Right ventricle myocardium inferior (tissue), 1 donor: Measurements from ENCODE around the gene GHR. TPM values are rescaled to one million over a fixed set of nuclear protein-coding genes. Genes with fewer than 3 reads are reported as not detected.

Source experiments
- ATAC-seq: fragments of 200-7000 bp; cut with Tn5 transposase; one replicate; pipeline ENCODE4 v1.9.1; 2020; ENCODE audit warnings: mild to moderate bottlenecking, moderate library complexity
- DNase-seq: peaks from one replicate; pipeline ENCODE4 v3.0.0; 2021; ENCODE audit errors: missing footprints
- intact Hi-C: fragments of 100-400 bp; cut with DNase I; formaldehyde crosslinking; loops from one replicate; pipeline ENCODE4 v1.11.0; 2022
- total RNA-seq: library from RNA; stranded (reverse); fragmentation: NEBNext Ultra II Directional; extraction: Animal tissue kit (Norgen Biotek cat#: 25700); gene quantifications from one replicate; pipeline ENCODE4 v1.2.1, GENCODE V29; 2021
- donor health status: DM: no; HTN: yes; CAD: no; lungs with severe emphysema.

The GHR gene
- total RNA-seq, 1 donor from 2014 or later: 14.7 TPM

- intact Hi-C loops: no loop called here
- DNase-seq (no peak), ATAC-seq (no peak)
Observed at GRCh38 chr5:42612750-42613366, 189.6 kb downstream of the GHR start.

GRCh38 chr5:42614509-42614908, 191.3 kb downstream of the GHR start:
- DNase-seq: no peak
- intact Hi-C loops: no loop called here
- no peak for ATAC-seq

GRCh38 chr5:42620579-42621216, 197.5 kb downstream of the GHR start:
- intact Hi-C loops: no loop called here
- DNase-seq (no peak), ATAC-seq (no peak)

GRCh38 chr5:42621242-42621641, 198.0 kb downstream of the GHR start:
- ATAC-seq (no peak), DNase-seq (no peak)
- intact Hi-C loops: no loop called here

- ATAC-seq: no peak
- intact Hi-C loops: no loop called here
- no peak for DNase-seq
Observed at GRCh38 chr5:42621662-42622061, 198.4 kb downstream of the GHR start.

- ATAC-seq (no peak), DNase-seq (no peak)
- intact Hi-C loops: no loop called here
Observed at GRCh38 chr5:42624912-42625311, 201.7 kb downstream of the GHR start.

- intact Hi-C loops: no loop called here
- no peak for ATAC-seq
- no peak for DNase-seq
Observed at GRCh38 chr5:42626462-42626861, 203.2 kb downstream of the GHR start.

- DNase-seq: no peak
- intact Hi-C loops: no loop called here
- ATAC-seq: no peak
Observed at GRCh38 chr5:42628821-42629220, 205.6 kb downstream of the GHR start.

- DNase-seq (no peak), ATAC-seq (no peak)
- intact Hi-C loops: no loop called here
Observed at GRCh38 chr5:42629284-42629683, 206.0 kb downstream of the GHR start.

GRCh38 chr5:42631241-42631640, 208.0 kb downstream of the GHR start:
- intact Hi-C loops: no loop called here
- DNase-seq (no peak), ATAC-seq (no peak)

GRCh38 chr5:42632354-42632900, 209.2 kb downstream of the GHR start:
- ATAC-seq: no peak
- intact Hi-C loops: no loop called here
- no peak for DNase-seq

- no peak for ATAC-seq
- no peak for DNase-seq
- intact Hi-C loops: no loop called here
Observed at GRCh38 chr5:42634575-42634974, 211.3 kb downstream of the GHR start.

GRCh38 chr5:42636425-42636824, 213.2 kb downstream of the GHR start:
- no peak for ATAC-seq
- intact Hi-C loops: no loop called here

GRCh38 chr5:42636946-42637345, 213.7 kb downstream of the GHR start:
- DNase-seq: no peak
- no peak for ATAC-seq
- intact Hi-C loops: no loop called here

More at GRCh38 chr5:42636425-42636824, 213.2 kb downstream of the GHR start:
- DNase-seq: no peak

GRCh38 chr5:42638972-42639371, 215.7 kb downstream of the GHR start:
- DNase-seq: no peak
- no peak for ATAC-seq
- intact Hi-C loops: no loop called here

- no peak for DNase-seq
- intact Hi-C loops: no loop called here
- ATAC-seq: no peak
Observed at GRCh38 chr5:42640835-42641234, 217.6 kb downstream of the GHR start.

GRCh38 chr5:42641336-42642005, 218.2 kb downstream of the GHR start:
- ATAC-seq: no peak

GRCh38 chr5:42642006-42642405, 218.8 kb downstream of the GHR start:
- no peak for DNase-seq
- intact Hi-C loops: no loop called here

More at GRCh38 chr5:42641336-42642005, 218.2 kb downstream of the GHR start:
- intact Hi-C loops: no loop called here
- no peak for DNase-seq

GRCh38 chr5:42643360-42643759, 220.1 kb downstream of the GHR start:
- DNase-seq (no peak), ATAC-seq (no peak)
- intact Hi-C loops: no loop called here

More at GRCh38 chr5:42642006-42642405, 218.8 kb downstream of the GHR start:
- ATAC-seq: no peak

- DNase-seq: no peak
- no peak for ATAC-seq
- intact Hi-C loops: no loop called here
Observed at GRCh38 chr5:42645138-42645537, 221.9 kb downstream of the GHR start.
